HepG2 (cell line): ENCODE data around the gene KIAA0232. TPM values are rescaled to one million over a fixed set of nuclear protein-coding genes. Genes with fewer than 3 reads are reported as not detected.

Experiments
- ATF7-NPFF ChIP-seq: sonication (generic); formaldehyde crosslinking; IDR thresholded peaks from 2 replicates; pipeline ENCODE4 v1.8.1; 2023; ENCODE audit warnings: mild to moderate bottlenecking, low read depth, missing genetic modification reagents, moderate library complexity
- ATRX ChIP-seq: sonication (generic); formaldehyde crosslinking; IDR thresholded peaks from 2 replicates; pipeline ENCODE4 v1.4.0; 2020; ENCODE audit warnings: missing genetic modification reagents, borderline replicate concordance
- ESRRA ChIP-seq: sonication (generic); formaldehyde crosslinking; IDR thresholded peaks from 2 replicates; pipeline ENCODE4 v1.5.1; 2020; ENCODE audit warnings: mild to moderate bottlenecking, low read depth, missing genetic modification reagents
- FOXO1 ChIP-seq: sonication (generic); formaldehyde crosslinking; IDR thresholded peaks from 2 replicates; pipeline ENCODE4 v1.4.0; 2020; ENCODE audit warnings: missing genetic modification reagents
- HNRNPH1 ChIP-seq: fragments of 200-400 bp; formaldehyde crosslinking; optimal IDR thresholded peaks from 2 replicates; pipeline ENCODE3; 2017; ENCODE audit warnings: mild to moderate bottlenecking, low read depth, low read length
- HNRNPK ChIP-seq: fragments of 200-400 bp; formaldehyde crosslinking; IDR thresholded peaks from 2 replicates; pipeline ENCODE4 v1.6.1; 2018; ENCODE audit warnings: low read length, low read depth, moderate library complexity, mild to moderate bottlenecking; ENCODE audit not compliant: poor library complexity, severe bottlenecking
- KDM1A ChIP-seq: IDR thresholded peaks from 2 replicates; pipeline ENCODE4 v1.6.1; 2016; ENCODE audit warnings: missing compliant biosample characterization
- KDM6A ChIP-seq: IDR thresholded peaks from 2 replicates; pipeline ENCODE4 v1.6.1; 2016; ENCODE audit warnings: low read depth
- MIER2 ChIP-seq: IDR thresholded peaks from 2 replicates; pipeline ENCODE4 v1.6.1; 2016; ENCODE audit warnings: missing biosample characterization, missing genetic modification reagents
- PRDM15 ChIP-seq: sonication (generic); formaldehyde crosslinking; IDR thresholded peaks from 2 replicates; pipeline ENCODE4 v1.4.0; 2020; ENCODE audit warnings: missing genetic modification reagents
- RCOR2 ChIP-seq: IDR thresholded peaks from 2 replicates; pipeline ENCODE4 v1.6.1; 2016; ENCODE audit warnings: missing biosample characterization, missing genetic modification reagents
- ZMYM4 ChIP-seq: sonication (generic); formaldehyde crosslinking; IDR thresholded peaks from 2 replicates; pipeline ENCODE4 v1.8.1; 2023; ENCODE audit warnings: mild to moderate bottlenecking, missing genetic modification reagents
- ZNF343 ChIP-seq: sonication (generic); formaldehyde crosslinking; IDR thresholded peaks from 2 replicates; pipeline ENCODE4 v1.4.0; 2020; ENCODE audit warnings: mild to moderate bottlenecking, missing genetic modification reagents
- ZNF362 ChIP-seq: sonication (generic); formaldehyde crosslinking; IDR thresholded peaks from 2 replicates; pipeline ENCODE4 v1.4.0; 2020; ENCODE audit warnings: missing genetic modification reagents, mild to moderate bottlenecking, borderline replicate concordance
- ZNF501 ChIP-seq: sonication (generic); formaldehyde crosslinking; IDR thresholded peaks from 2 replicates; pipeline ENCODE4 v1.5.1; 2020; ENCODE audit warnings: mild to moderate bottlenecking, moderate library complexity, missing genetic modification reagents
- ZNF782 ChIP-seq: sonication (generic); formaldehyde crosslinking; IDR thresholded peaks from 2 replicates; pipeline ENCODE4 v1.4.0; 2020; ENCODE audit warnings: missing genetic modification reagents, mild to moderate bottlenecking, borderline replicate concordance
- polyA plus RNA-seq, 8 experiments: library from polyadenylated mRNA; depleted of rRNA in 3 of 8; stranded (reverse) in 7 of 8; unstranded in 1 of 8; fragments of >200 nt; fragmentation: Illumina TruSeq in 4 of 8; extraction: Trizol in 4 of 8; gene quantifications; 2 replicates each; pipeline versions ENCODE4 v1.2.1 to v1.2.3, GENCODE V29; 2011 to 2016; ENCODE audit warnings: low read depth in 4 of 8, missing spikeins in 1 of 8, mixed read lengths in 1 of 8; ENCODE audit not compliant: insufficient read depth in 1 of 8
- total RNA-seq, 5 experiments: library from RNA; depleted of rRNA; stranded (reverse); fragments of >200 nt; fragmentation: Illumina TruSeq; extraction: Trizol; gene quantifications; 2 replicates each; pipeline ENCODE4 v1.2.3, GENCODE V29; 2016; ENCODE audit warnings: low read depth in 1 of 5
- TF ChIP-seq, protein P1 (sequence below): sonication (generic); formaldehyde crosslinking; IDR thresholded peaks from 2 replicates; pipeline ENCODE4 v1.4.0; 2020; ENCODE audit warnings: missing genetic modification reagents, borderline replicate concordance
- TF ChIP-seq, protein P2 (sequence below): sonication (generic); formaldehyde crosslinking; IDR thresholded peaks from 2 replicates; pipeline ENCODE4 v1.5.0; 2020; ENCODE audit warnings: missing genetic modification reagents

KIAA0232 gene
- total and polyA plus RNA-seq, 2 of the 13 experiments (the other 11 are each of a cell fraction or from before 2014, with no cell fraction given): 7.8 to 17.1 TPM

DNA sequence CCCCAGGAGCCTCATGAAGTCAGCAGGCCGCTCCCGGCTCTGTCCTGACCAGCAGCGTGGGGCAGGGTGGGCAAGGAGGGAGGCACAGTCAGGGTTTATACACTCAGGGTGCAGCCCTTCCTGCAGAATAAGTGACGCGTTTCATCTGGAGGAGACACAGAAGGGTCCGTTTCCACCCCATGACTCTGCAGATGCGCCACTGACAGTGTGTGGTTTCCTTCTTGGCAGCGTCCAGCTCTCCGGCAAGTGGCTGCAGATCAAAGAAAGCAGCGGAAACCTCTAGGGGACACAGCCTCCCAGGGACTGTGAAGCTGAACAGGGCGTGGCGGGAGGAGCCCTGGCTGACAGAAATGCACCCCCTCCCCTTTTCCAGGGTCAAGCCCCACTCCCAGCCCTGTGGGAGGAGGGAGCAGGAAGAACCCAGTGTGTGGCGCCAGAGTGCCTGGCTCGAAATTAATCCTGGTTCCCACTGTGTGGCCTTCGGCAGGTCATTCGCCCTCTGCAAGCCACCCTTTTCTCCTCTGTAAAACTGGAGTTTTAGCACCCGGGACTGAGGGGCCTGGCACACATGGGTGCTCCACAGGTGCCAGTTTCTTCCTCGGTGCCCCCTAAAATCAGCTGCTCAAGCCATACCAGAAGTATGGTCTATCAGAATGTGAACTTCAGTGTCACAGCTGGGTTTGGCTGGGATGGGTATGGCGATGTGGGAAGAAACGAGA lies 109.8 kb downstream of the KIAA0232 start (continued):
- TF ChIP-seq PRDM15 (no peak), ZNF362 (CRISPR knock-in tag) (peak; percentile 56; the same call in 1 of the 2 replicates), ATRX (CRISPR knock-in tag) (no peak), ZMYM4 (CRISPR knock-in tag) (peak; percentile 52), ATF7-NPFF (peak; percentile 70), ZNF501 (CRISPR knock-in tag) (peak; percentile 46), ESRRA (CRISPR knock-in tag) (peak; percentile 9; the same call in 1 of the 2 replicates), HNRNPK (no peak), FOXO1 (CRISPR knock-in tag) (peak; percentile 43), HNRNPH1 (peak; percentile 44), RCOR2 (CRISPR knock-in tag) (peak; percentile 30; the same call in 1 of the 2 replicates), ZNF343 (CRISPR knock-in tag) (peak; percentile 93; the same call in 1 of the 2 replicates), ZNF782 (CRISPR knock-in tag) (no peak; the same call in 1 of the 2 replicates), KDM1A (no peak), MIER2 (CRISPR knock-in tag) (peak; percentile 21; the same call in 1 of the 2 replicates), KDM6A (0 out of 2 replicates have a peak, but pooled peaks have one; percentile 24)
- TF ChIP-seq, protein P1, sequence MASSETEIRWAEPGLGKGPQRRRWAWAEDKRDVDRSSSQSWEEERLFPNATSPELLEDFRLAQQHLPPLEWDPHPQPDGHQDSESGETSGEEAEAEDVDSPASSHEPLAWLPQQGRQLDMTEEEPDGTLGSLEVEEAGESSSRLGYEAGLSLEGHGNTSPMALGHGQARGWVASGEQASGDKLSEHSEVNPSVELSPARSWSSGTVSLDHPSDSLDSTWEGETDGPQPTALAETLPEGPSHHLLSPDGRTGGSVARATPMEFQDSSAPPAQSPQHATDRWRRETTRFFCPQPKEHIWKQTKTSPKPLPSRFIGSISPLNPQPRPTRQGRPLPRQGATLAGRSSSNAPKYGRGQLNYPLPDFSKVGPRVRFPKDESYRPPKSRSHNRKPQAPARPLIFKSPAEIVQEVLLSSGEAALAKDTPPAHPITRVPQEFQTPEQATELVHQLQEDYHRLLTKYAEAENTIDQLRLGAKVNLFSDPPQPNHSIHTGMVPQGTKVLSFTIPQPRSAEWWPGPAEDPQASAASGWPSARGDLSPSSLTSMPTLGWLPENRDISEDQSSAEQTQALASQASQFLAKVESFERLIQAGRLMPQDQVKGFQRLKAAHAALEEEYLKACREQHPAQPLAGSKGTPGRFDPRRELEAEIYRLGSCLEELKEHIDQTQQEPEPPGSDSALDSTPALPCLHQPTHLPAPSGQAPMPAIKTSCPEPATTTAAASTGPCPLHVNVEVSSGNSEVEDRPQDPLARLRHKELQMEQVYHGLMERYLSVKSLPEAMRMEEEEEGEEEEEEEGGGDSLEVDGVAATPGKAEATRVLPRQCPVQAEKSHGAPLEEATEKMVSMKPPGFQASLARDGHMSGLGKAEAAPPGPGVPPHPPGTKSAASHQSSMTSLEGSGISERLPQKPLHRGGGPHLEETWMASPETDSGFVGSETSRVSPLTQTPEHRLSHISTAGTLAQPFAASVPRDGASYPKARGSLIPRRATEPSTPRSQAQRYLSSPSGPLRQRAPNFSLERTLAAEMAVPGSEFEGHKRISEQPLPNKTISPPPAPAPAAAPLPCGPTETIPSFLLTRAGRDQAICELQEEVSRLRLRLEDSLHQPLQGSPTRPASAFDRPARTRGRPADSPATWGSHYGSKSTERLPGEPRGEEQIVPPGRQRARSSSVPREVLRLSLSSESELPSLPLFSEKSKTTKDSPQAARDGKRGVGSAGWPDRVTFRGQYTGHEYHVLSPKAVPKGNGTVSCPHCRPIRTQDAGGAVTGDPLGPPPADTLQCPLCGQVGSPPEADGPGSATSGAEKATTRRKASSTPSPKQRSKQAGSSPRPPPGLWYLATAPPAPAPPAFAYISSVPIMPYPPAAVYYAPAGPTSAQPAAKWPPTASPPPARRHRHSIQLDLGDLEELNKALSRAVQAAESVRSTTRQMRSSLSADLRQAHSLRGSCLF (CRISPR knock-in tag): no peak
- TF ChIP-seq, protein P2, sequence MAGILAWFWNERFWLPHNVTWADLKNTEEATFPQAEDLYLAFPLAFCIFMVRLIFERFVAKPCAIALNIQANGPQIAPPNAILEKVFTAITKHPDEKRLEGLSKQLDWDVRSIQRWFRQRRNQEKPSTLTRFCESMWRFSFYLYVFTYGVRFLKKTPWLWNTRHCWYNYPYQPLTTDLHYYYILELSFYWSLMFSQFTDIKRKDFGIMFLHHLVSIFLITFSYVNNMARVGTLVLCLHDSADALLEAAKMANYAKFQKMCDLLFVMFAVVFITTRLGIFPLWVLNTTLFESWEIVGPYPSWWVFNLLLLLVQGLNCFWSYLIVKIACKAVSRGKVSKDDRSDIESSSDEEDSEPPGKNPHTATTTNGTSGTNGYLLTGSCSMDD (CRISPR knock-in tag): no peak
